Superior temporal gyrus (tissue), 1 donor: ENCODE results near the gene SERPINC1.
A peak's percentile ranks its signal among the peaks of the same experiment; 100 is the strongest.
"Not testable (repeated sequence)": the region's sequence is repeated elsewhere in the genome, so short reads cannot be mapped to it uniquely, and the experiment has no call there.

Experiments used
- DNase-seq: peaks from one replicate; pipeline ENCODE4 v3.0.0-alpha.2; 2016; ENCODE audit errors: extremely low spot score

Gene SERPINC1

GRCh38 chr1:173893611-173894010, 23.5 kb downstream of the SERPINC1 start:
- DNase-seq: no peak

- DNase-seq: no peak
Observed at GRCh38 chr1:173889885-173890284, 27.2 kb downstream of the SERPINC1 start.

GRCh38 chr1:173888749-173889148, 28.4 kb downstream of the SERPINC1 start:
- no peak for DNase-seq

GRCh38 chr1:173887627-173888026, 29.5 kb downstream of the SERPINC1 start:
- no peak for DNase-seq

DNA sequence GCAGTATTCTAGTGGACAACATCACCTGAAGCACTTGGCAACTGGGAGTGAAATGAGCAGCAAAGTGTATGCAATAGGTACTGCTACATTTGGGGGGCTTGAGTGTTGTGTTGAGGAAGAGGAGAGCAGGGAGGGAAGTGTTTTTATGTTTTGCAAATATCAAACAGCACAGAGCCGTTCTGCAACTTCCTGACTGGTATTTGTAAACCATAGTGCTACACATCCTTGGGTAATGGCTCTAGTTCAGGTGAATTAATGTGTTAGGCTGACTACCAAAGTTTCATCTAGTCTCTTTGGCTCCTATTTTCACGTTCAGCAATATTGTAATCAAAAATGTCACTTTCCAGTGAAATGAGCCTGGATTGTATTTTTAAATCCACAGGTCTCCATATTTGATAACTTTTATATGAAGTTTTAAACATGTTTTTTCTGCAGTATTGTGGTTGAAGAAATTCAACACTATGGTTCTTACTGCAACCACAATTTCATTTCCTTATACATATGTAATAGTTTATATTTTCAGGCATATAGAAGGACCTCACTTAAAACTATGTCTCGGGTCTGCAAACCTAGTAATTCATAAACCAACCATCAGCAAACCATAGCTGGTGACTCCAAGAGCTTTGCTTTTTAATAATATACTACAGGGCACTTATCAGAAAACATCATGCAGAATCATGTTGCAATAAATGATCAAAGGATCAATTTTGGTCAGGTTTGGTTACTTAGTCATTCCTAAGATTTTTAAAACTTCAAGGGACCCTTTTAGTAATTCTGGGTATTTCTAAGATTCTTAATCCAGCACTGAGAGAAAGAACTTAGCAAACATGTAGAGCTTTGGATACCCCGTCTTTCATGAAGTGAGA, 30.1 kb downstream of the SERPINC1 start:
- no peak for DNase-seq

DNA sequence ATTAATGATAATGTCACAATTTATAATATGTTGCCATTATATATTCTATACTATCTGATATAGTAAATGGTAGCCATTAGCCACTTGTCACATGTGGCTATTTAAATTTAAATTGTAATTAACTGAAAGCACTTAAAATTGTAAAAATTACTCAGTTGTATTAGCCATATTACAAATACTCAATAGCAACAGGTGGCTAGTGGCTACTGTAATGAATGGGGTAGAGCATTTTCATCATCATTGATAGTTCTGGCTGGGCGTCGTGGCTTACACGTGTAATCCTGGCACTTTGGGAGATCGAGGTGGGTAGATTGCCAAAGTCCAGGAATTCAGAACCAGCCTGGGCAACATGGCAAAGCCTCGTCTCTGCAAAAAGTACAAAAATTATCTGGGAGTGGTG, 32.4 kb downstream of the SERPINC1 start:
- no peak for DNase-seq

GRCh38 chr1:173881117-173881516, 36.0 kb downstream of the SERPINC1 start:
- DNase-seq: not testable (repeated sequence)

DNA sequence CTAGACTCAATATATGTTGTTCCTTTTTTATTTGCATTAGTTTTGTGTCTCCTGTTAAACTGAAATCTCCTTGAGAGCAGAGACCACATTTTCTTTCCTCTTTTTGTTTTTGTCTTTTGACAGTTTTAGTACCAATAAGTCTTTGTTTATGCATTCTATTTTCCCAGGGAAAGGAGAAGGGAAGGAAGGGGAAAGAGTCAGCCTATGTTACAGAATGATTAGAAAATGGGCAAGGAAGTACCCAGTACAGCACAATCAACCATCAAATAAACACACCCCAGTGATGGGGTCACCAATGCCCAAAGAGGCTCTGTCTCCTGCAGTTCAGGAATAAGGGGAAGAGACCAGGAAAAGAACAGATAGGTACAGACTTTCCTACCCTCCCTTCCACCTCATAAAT, 38.9 kb downstream of the SERPINC1 start:
- DNase-seq: no peak

- DNase-seq: no peak
Observed at GRCh38 chr1:173876732-173877131, 40.4 kb downstream of the SERPINC1 start.

GRCh38 chr1:173871500-173871899, 45.6 kb downstream of the SERPINC1 start:
- no peak for DNase-seq

- DNase-seq: no peak
Observed at GRCh38 chr1:173871091-173871490, 46.0 kb downstream of the SERPINC1 start.

DNA sequence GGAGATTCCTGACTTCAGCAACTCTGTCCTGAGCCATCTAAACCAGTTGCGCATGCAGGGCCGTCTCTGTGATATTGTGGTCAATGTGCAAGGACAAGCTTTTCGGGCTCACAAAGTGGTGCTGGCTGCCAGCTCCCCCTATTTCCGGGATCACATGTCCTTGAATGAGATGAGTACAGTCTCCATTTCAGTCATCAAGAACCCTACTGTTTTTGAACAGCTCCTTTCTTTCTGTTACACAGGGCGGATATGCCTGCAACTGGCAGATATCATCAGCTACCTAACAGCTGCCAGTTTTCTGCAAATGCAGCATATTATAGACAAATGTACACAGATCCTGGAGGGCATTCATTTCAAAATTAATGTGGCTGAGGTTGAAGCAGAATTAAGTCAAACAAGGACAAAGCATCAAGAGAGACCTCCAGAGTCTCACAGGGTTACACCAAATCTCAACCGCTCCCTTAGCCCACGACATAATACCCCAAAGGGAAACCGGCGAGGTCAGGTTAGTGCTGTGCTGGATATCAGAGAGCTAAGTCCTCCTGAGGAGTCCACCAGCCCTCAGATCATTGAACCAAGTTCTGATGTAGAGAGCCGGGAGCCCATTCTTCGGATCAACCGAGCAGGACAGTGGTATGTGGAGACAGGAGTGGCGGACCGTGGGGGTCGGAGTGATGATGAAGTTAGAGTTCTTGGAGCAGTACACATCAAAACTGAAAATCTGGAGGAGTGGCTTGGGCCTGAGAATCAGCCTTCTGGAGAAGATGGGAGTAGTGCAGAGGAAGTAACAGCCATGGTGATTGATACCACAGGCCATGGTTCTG, 46.7 kb downstream of the SERPINC1 start:
- peak; percentile 73 for DNase-seq

GRCh38 chr1:173869021-173869359, 48.1 kb downstream of the SERPINC1 start:
- no peak for DNase-seq

DNA sequence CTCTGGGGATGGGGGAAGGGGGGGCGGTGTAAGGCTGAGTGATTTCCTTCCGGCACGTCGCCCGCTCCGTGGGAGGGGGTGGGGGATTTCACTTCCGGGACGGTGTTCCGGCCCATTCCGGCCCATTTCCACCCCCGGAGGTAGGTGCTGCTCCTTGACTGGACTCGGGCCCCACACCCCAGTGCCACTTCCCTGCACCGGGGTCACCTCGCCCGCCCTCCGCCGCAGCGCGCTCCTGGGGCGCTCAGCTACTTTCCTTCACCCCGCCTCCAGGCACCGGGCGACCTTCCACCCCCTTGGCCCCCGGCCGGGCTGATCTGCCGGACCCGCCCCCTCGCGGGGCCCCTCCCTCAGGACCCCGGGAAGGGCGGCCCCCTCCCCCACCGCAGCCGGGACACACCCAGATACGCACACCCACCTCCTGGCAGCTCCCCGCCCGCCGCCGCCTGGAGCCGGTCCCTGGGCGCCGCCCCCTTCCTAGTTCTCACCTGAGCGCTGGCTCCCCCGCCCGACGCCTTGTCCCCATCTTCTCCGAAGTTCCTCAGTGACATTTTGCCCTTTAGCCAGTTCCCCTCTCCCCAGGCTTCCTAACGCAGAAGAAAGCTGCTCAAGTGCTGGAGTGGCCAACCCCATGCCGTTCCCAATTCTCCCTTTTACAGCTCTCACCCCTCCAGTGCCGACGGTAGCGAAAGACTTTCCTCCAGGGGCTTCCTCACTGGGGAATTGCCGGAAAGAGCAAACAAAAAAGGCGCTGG, 48.7 kb downstream of the SERPINC1 start, which contains the start of gene ZBTB37:
Gene ZBTB37, plus strand, starts transcription at position 115 of the 755 bp plus-strand sequence. CDS start 1,846 bp downstream, outside the sequence.
- no peak for DNase-seq

DNA sequence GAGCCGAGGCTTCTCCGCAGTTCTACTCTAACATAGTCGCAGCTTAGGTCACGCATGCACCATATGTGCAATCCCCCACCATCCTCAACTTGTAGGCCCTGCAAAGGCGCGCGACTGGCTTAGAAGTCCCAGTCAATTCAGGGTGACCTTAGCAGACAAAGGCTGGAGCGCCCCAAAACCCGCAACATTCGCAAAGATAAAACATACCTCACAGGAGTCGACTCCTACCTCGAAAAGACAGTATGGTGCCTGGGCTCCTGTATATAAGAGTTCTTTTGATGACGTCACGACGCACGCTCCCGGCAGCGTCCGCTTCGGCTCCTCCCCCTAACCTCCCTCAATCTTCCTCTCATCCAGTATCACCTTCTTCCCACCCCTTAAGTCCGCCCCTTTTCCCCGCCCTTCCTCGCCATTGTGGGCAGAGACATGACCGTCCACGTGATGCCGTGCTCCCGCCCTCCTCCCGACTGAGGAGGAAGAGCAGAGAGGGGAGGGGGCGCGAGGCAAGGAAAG, 49.3 kb downstream of the SERPINC1 start, which contains the start of gene GAS5:
Gene GAS5, minus strand, starts transcription at position 237 of the 513 bp plus-strand sequence.
- peak; percentile 99 for DNase-seq

GRCh38 chr1:173867141-173867752, 49.9 kb downstream of the SERPINC1 start:
- DNase-seq: no peak

DNA sequence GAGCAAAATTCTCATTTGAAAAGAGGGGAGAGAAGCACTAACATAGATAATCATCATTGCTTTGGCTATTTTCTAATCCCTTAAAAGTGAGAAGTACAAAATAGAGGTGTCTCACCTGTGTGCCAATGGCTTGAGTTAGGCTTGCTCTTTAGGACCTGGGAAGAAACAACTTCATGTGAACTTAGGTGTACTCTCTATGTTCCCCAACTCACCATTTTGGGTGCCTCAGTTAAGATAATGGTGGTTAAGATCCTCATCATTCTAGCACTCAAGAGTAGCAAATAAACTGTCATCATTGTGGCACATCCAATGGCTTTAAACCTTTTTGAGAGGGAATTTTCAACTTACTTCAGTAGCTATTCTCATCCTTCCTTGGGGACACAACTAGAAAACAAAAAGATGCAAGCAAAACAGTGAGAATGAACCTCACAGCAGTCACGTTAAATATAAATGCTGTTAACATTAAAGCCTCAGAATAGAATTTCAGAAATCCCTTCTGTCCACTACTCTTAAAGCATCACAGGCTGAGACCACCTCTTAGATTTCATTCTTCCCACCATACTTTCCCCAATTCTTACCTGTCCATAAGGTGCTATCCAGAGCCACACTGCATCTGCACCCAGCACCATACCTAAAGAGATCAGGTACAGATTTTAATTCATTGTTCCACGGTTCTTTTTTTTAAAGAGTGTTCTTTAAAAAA, 50.6 kb downstream of the SERPINC1 start:
- DNase-seq: no peak

- DNase-seq: no peak
Observed at GRCh38 chr1:173865468-173866164, 51.5 kb downstream of the SERPINC1 start.

GRCh38 chr1:173864179-173864867, 52.8 kb downstream of the SERPINC1 start:
- no peak for DNase-seq
